GM20431 (cell line): Measurements from ENCODE around the gene NRIP1.

ENCODE experiments used
- in situ Hi-C: fragments of 300-500 bp; cut with MseI, MboI; formaldehyde crosslinking; loops from one replicate; pipeline ENCODE4 v1.15.0; 2020; ENCODE audit warnings: low sequenced_read_pairs; ENCODE audit not compliant: unreplicated experiment

NRIP1 gene

GRCh38 chr21:15014221-15014620 is 50.6 kb downstream of the NRIP1 start:
- in situ Hi-C loops: no loop called here

DNA sequence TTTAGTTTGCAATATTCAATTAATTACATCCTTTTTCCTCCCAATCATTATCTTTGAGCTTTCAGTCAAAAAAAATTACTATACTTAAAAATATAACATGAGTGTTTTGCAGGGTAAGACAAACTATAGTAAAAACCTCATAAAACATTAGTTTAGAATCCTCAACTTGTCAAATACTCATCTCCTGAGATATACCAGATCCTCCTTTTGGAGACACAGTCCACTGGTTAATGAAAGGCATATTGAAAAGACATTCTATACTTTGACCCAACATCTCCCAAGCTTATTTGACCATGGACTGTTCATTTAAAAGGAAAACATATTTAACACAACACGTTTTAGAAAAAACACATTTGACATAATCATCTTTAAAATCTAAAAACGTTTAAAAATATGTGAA is 52.8 kb downstream of the NRIP1 start:
- in situ Hi-C loops: no loop called here

GRCh38 chr21:15010645-15011044 is 54.2 kb downstream of the NRIP1 start:
- in situ Hi-C loops: no loop called here

DNA sequence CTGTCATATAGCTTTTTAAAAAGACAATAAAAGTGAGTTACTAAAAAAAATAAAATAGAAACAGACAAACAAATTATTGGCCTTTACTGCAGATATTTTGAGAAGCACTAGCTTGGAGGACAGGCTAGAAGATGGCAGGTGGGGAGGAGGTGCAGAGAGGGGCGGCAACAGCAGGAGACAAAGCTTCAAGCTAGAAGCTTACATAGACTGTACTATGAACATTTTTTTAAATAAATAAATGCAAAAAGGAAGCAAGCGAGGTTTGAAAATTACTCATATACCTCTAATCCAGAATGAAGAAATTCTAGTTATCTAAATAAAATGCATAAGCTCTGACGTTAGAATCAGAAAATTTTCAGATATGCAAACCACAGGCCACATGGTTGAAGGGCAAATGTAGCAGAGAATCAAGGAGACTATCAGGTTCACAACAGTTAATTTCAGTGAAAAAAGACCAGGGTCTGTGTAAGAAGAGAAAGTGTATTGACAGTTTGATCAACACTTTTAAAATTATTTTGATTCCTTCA is 54.9 kb downstream of the NRIP1 start:
- in situ Hi-C loops: no loop called here

- in situ Hi-C loops: no loop called here
These were observed 57.0 kb downstream of the NRIP1 start for GRCh38 chr21:15007716-15008296.

- in situ Hi-C loops: no loop called here
These were observed 58.1 kb downstream of the NRIP1 start for GRCh38 chr21:15006594-15007230.

- in situ Hi-C loops: no loop called here
These were observed 59.4 kb downstream of the NRIP1 start for GRCh38 chr21:15005391-15005790.

DNA sequence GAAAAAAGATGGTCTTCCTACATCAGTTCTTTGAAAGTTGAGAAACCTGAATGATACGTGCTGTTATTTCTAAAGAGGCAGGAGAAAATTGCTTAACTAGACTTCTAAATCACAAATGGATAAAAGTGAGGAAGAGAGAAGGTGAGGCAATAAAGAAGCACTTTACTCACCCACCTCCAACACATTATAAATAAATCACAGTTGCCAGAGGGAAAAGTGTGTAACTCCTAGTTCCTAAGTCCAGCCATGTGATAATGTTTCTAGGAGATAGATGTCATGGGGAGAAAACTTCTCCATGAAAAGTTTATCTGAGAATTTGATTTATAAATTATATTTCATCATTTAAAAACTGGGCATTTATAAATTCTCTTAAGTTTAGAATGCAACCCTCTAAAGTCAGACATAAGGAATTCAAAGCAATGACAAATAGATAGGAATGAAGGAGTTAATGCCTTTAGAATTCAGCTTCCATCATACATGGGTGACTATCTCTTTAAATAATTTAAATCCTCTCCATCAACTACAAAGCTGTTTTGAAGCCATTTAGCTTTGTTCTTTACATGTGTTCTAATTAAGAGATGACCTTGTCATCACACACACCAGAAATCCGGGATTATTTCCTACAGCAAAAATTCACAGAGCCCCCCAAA is 60.0 kb downstream of the NRIP1 start:
- in situ Hi-C loops: no loop called here

DNA sequence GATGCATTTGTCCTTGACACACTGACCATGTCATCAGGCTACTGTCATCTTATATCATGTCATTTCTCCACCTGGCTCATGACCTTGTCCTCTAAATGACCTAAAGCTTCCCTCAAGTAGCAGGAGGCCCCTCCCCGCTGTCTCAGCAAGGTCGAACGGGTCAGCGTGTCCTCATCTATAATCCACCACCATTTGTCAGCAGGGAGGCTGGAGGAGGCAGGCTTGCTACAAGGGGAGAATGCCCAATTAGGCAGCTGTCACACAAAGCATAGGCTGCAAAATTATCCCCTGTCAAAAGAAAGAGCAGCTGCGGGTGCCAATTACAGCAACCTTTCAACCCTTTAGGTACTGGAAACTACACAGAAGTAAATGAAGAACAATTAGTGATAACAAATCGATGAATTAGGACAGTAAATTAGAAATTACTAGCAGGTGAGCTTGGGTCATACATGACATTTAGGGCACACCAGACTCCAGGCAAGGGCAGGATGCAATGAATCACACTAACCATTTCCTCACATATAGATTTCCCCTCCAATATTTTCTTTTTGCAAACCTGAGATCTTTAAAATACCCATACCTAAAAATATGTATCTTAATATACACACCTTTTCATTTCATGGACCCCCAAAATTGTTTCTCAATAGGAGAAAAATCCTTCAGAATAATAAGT is 61.2 kb downstream of the NRIP1 start:
- in situ Hi-C loops: no loop called here

DNA sequence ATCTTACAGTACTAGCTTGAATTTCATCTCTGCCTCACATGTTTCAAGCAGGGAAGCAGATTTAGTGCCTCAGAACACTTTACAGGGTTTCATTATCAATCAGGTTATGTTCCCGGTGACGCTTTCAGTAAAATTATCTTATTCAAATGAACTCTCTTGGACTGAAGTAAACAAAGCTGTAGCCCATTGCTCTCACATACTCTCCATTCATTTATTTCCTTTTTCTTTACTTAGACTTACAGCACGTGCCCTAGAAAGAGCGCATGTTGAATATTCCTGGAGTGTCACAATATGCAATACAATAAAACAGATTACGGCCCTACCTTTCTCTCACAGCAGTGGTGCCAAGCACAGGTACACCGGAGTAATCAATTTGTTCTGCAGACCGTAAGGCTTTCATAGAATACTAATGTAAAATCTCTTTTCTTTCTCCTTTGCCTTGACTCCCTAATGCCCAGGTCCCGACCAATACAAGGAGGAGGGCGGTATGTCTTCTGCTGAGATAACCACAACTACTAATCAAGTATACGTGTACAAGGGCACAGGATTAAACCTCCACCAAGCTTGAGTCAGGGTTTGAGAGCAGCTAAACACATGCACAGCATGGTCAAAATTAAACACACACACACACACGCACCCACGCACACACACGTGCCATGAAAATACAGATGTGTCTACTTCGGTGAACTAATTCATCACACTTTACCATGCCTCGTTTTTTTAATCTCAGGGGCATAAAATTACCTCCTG is 62.8 kb downstream of the NRIP1 start:
- in situ Hi-C loops: no loop called here

GRCh38 chr21:15001113-15001512 is 63.7 kb downstream of the NRIP1 start:
- in situ Hi-C loops: no loop called here

DNA sequence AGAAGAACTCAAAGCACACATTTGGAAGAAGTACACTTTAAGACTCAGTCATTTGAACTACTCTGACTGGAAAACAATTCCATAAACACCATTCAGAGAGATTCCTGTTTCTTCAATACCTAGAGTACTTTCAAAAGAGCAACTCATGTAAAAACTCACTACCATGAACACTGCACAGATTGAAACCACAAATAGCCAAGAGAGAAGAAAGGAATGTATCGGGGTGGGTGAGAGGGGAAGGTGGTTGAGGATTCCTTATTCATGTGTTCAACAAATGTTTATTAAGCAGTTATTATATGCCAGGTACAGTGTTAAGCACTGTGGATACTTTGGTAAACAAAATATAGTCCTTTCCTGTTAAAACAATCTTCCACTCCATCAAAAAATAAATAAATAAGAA is 64.7 kb downstream of the NRIP1 start:
- in situ Hi-C loops: no loop called here

DNA sequence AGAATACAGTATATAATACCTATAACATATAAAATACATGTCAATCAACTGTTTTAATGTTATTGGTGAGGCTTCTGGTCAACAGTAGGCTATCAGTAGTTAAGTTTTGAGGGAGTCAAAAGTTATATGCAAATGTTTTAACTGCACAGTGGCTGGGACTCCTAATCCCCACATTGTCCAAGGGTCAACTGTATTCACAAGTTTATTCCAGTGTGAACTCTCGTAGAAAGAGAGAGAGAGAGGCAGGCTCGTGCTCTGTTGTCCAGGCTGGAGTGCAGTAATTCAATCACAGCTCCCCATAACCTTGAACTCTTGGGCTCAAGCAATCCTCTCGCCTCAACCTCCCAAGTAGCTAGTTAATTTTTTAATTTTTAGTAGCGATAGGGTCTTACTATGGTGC is 66.0 kb downstream of the NRIP1 start:
- in situ Hi-C loops: no loop called here

DNA sequence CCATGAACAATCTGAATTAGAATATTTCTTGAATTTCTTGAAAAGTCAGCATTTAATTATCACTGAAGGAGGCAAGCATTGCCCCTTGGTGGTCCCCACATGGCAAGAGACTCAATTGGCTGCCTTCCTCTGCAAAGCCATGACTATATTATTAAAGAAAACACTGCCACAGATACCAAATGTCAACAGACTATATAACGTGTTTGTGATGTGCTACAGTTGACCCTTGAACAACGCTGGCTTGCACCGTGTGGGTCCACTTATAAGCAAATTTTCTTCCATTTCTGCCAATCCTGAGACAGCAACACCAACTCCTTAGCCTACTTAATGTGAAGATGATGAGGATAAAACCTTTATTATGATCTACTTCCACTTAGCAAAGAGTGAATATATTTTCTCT is 66.5 kb downstream of the NRIP1 start:
- in situ Hi-C loops: no loop called here

- in situ Hi-C loops: no loop called here
These were observed 68.9 kb downstream of the NRIP1 start for GRCh38 chr21:14995695-14996490.

- in situ Hi-C loops: no loop called here
These were observed 69.6 kb downstream of the NRIP1 start for GRCh38 chr21:14995226-14995625.

GRCh38 chr21:14993115-14993514 is 71.7 kb downstream of the NRIP1 start:
- in situ Hi-C loops: no loop called here

GRCh38 chr21:14991957-14992356 is 72.8 kb downstream of the NRIP1 start:
- in situ Hi-C loops: no loop called here

DNA sequence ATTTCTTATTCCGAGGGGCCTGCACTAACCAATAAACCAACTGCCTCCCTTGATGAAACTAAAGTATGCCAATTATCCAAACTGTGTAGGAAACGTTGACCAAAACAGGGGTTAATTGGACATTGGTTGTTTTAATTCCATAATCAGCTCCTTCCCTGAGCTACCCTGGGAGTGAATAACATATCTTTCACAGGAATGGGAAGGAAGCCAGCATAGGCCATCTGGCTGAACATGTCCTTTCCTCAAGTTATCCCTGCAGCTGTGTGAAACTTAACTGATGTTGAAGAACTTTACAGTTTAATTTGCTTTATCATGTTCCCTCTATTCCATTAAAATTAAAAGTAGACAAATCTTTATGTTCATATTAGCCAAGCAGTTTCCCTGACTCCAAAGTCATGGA is 75.4 kb downstream of the NRIP1 start:
- in situ Hi-C loops: no loop called here

DNA sequence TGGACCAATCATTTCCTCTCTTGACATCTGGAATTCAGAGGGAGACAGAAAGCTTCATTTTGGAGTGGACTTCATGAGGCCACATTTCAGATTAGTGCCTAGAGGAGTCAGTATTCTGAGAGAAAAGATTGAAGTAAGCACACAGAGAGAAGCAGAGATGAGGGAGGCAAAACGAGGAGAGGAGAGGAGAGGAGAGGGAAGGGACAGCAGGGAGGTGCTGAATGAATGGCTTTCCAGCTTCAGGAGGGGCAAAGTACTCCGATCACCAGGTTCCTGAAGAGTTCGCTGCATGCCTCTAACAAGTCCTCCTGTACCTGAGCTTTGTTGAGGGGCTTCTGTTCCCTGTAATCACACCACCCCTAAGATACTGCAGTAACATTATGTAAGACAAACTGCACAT is 76.0 kb downstream of the NRIP1 start:
- in situ Hi-C loops: no loop called here
